HEK293 (cell line): ENCODE measurements around the gene C1orf216.

Experiments used
- CTCF ChIA-PET: fragments of 350-600 bp; formaldehyde crosslinking; extraction: SDS; loops from one replicate; lab custom pipeline; 2021; ENCODE audit warnings: antibody characterized with exemption; lab: Yijun Ruan, JAX
- POLR2A ChIA-PET: fragments of 300-600 bp; formaldehyde crosslinking; extraction: SDS; loops from one replicate; lab custom pipeline; 2020; ENCODE audit warnings: antibody characterized with exemption, inconsistent platforms; lab: Yijun Ruan, JAX
- H3K27ac ChIP-seq: fragments of 200-500 bp; sonication (Bioruptor generic); 2 replicates; pipeline ENCODE4 v1.5.1; 2014; ENCODE audit warnings: low read depth, low read length, control low read depth, inconsistent platforms; ENCODE audit errors: extremely low read depth
- H3K36me3 ChIP-seq, 2 experiments: fragments of 200-500 bp in 1 of 2; sonication (Bioruptor generic) in 1 of 2; 1 replicate in 1 of 2; 2 replicates in 1 of 2; pipeline ENCODE4 v1.5.1; 2014 to 2017; ENCODE audit warnings: inconsistent platforms in 2 of 2, low read length in 2 of 2; ENCODE audit not compliant: control insufficient read depth in 2 of 2, insufficient read depth in 1 of 2
- H3K4me1 ChIP-seq: fragments of 200-500 bp; sonication (Bioruptor generic); 2 replicates; pipeline ENCODE4 v1.5.1; 2014; ENCODE audit warnings: mild to moderate bottlenecking, low read length, inconsistent platforms; ENCODE audit not compliant: control insufficient read depth, insufficient read depth
- H3K4me3 ChIP-seq: 2 replicates; pipeline ENCODE4 v1.5.1; 2011; ENCODE audit warnings: low read depth, mild to moderate bottlenecking, control low read depth, low read length, moderate library complexity
- H3K9me3 ChIP-seq: fragments of 200-500 bp; sonication (Bioruptor generic); 2 replicates; pipeline ENCODE4 v1.5.1; 2014; ENCODE audit warnings: low read depth, low read length, inconsistent platforms; ENCODE audit not compliant: control insufficient read depth, insufficient read depth
- BCL11B ChIP-seq: fragments of 450-650 bp; formaldehyde crosslinking; IDR thresholded peaks from 2 replicates; pipeline ENCODE4 v1.5.1; 2016; ENCODE audit warnings: low read depth, missing biosample characterization, missing genetic modification characterization
- GLI2 ChIP-seq: fragments of 450-650 bp; formaldehyde crosslinking; IDR thresholded peaks from 2 replicates; pipeline ENCODE4; 2017; ENCODE audit warnings: missing biosample characterization, missing genetic modification characterization, low read depth, borderline replicate concordance
- GLIS1 ChIP-seq: fragments of 450-650 bp; formaldehyde crosslinking; IDR thresholded peaks from 2 replicates; pipeline ENCODE4 v1.5.1; 2016; ENCODE audit warnings: missing biosample characterization, missing genetic modification characterization
- GLIS2 ChIP-seq: fragments of 450-650 bp; formaldehyde crosslinking; IDR thresholded peaks from 2 replicates; pipeline ENCODE4 v1.5.1; 2016; ENCODE audit warnings: missing biosample characterization, missing genetic modification characterization
- IKZF3 ChIP-seq: fragments of 450-650 bp; IDR thresholded peaks from 2 replicates; pipeline ENCODE4 v1.5.0; 2018; ENCODE audit warnings: missing biosample characterization, mild to moderate bottlenecking, missing genetic modification characterization, moderate library complexity
- KLF7 ChIP-seq: fragments of 450-650 bp; formaldehyde crosslinking; IDR thresholded peaks from 2 replicates; pipeline ENCODE4 v1.5.1; 2016; ENCODE audit warnings: missing biosample characterization, missing genetic modification characterization, borderline replicate concordance
- OSR2 ChIP-seq: fragments of 450-650 bp; formaldehyde crosslinking; IDR thresholded peaks from 2 replicates; pipeline ENCODE4 v1.5.1; 2016; ENCODE audit warnings: missing biosample characterization, missing genetic modification characterization
- PRDM10 ChIP-seq: fragments of 450-650 bp; formaldehyde crosslinking; IDR thresholded peaks from 2 replicates; pipeline ENCODE4 v1.5.1; 2016; ENCODE audit warnings: missing biosample characterization, missing genetic modification characterization
- SP7 ChIP-seq: fragments of 450-650 bp; formaldehyde crosslinking; IDR thresholded peaks from 2 replicates; pipeline ENCODE4 v1.5.1; 2016; ENCODE audit warnings: missing biosample characterization, missing genetic modification characterization
- WT1 ChIP-seq: fragments of 450-650 bp; formaldehyde crosslinking; IDR thresholded peaks from 2 replicates; pipeline ENCODE4 v1.5.1; 2016; ENCODE audit warnings: missing biosample characterization, missing genetic modification characterization
- ZBTB20 ChIP-seq: fragments of 450-650 bp; formaldehyde crosslinking; IDR thresholded peaks from 2 replicates; pipeline ENCODE4 v1.5.1; 2016; ENCODE audit warnings: missing biosample characterization, missing genetic modification characterization
- ZFHX2 ChIP-seq: fragments of 450-650 bp; formaldehyde crosslinking; conservative IDR thresholded peaks from 2 replicates; pipeline ENCODE4 v1.5.1; 2016; ENCODE audit warnings: missing biosample characterization, missing genetic modification characterization
- ZFP3 ChIP-seq: fragments of 450-650 bp; formaldehyde crosslinking; IDR thresholded peaks from 2 replicates; pipeline ENCODE4 v1.5.1; 2016; ENCODE audit warnings: low read depth, missing biosample characterization, missing genetic modification characterization
- ZFP69B ChIP-seq: fragments of 450-650 bp; formaldehyde crosslinking; IDR thresholded peaks from 2 replicates; pipeline ENCODE4 v1.5.1; 2016; ENCODE audit warnings: missing biosample characterization, missing genetic modification characterization
- ZIC2 ChIP-seq: fragments of 450-650 bp; formaldehyde crosslinking; IDR thresholded peaks from 2 replicates; pipeline ENCODE4 v1.5.1; 2016; ENCODE audit warnings: missing biosample characterization, missing genetic modification characterization
- ZNF169 ChIP-seq: fragments of 450-650 bp; formaldehyde crosslinking; IDR thresholded peaks from 2 replicates; pipeline ENCODE4 v1.5.1; 2016; ENCODE audit warnings: missing biosample characterization, missing genetic modification characterization
- ZNF175 ChIP-seq: fragments of 450-650 bp; formaldehyde crosslinking; IDR thresholded peaks from 2 replicates; pipeline ENCODE4 v1.5.1; 2016; ENCODE audit warnings: missing biosample characterization, missing genetic modification characterization
- ZNF18 ChIP-seq: fragments of 450-650 bp; formaldehyde crosslinking; IDR thresholded peaks from 2 replicates; pipeline ENCODE4 v1.5.1; 2016; ENCODE audit warnings: missing biosample characterization, missing genetic modification characterization
- ZNF292 ChIP-seq: fragments of 450-650 bp; formaldehyde crosslinking; IDR thresholded peaks from 2 replicates; pipeline ENCODE4 v1.5.1; 2016; ENCODE audit warnings: low read depth, missing biosample characterization, missing genetic modification characterization, borderline replicate concordance
- ZNF335 ChIP-seq: fragments of 450-650 bp; formaldehyde crosslinking; conservative IDR thresholded peaks from 2 replicates; pipeline ENCODE4 v1.5.1; 2016; ENCODE audit warnings: missing biosample characterization, missing genetic modification characterization
- ZNF394 ChIP-seq: fragments of 450-650 bp; formaldehyde crosslinking; IDR thresholded peaks from 2 replicates; pipeline ENCODE4 v1.5.1; 2016; ENCODE audit warnings: missing biosample characterization, missing genetic modification characterization, mild to moderate bottlenecking, moderate library complexity, borderline replicate concordance
- ZNF423 ChIP-seq: fragments of 450-650 bp; formaldehyde crosslinking; IDR thresholded peaks from 2 replicates; pipeline ENCODE4 v1.5.1; 2016; ENCODE audit warnings: missing biosample characterization, missing genetic modification characterization
- ZNF433 ChIP-seq: fragments of 450-650 bp; formaldehyde crosslinking; IDR thresholded peaks from 2 replicates; pipeline ENCODE4 v1.5.1; 2016; ENCODE audit warnings: missing biosample characterization, missing genetic modification characterization, low read depth
- ZNF518A ChIP-seq: fragments of 450-650 bp; formaldehyde crosslinking; conservative IDR thresholded peaks from 2 replicates; pipeline ENCODE4 v1.5.1; 2016; ENCODE audit warnings: low read depth, missing biosample characterization, missing genetic modification characterization
- ZNF629 ChIP-seq: fragments of 450-650 bp; formaldehyde crosslinking; IDR thresholded peaks from 2 replicates; pipeline ENCODE4 v1.5.1; 2017; ENCODE audit warnings: missing biosample characterization, missing genetic modification characterization
- ZNF654 ChIP-seq: fragments of 450-650 bp; formaldehyde crosslinking; IDR thresholded peaks from 2 replicates; pipeline ENCODE4 v1.5.1; 2016; ENCODE audit warnings: low read depth, missing biosample characterization, missing genetic modification characterization
- ZSCAN23 ChIP-seq: fragments of 450-650 bp; formaldehyde crosslinking; IDR thresholded peaks from 2 replicates; pipeline ENCODE4 v1.5.1; 2016; ENCODE audit warnings: missing biosample characterization, missing genetic modification characterization
- ZSCAN30 ChIP-seq: fragments of 450-650 bp; IDR thresholded peaks from 2 replicates; pipeline ENCODE4 v1.5.1; 2018; ENCODE audit warnings: missing biosample characterization, mild to moderate bottlenecking, missing genetic modification characterization, moderate library complexity

C1orf216 gene

GRCh38 chr1:35691571-35692220 is 27.0 kb downstream of the C1orf216 start (continued):
- peak; percentile 93 for TF ChIP-seq ZNF518A (tag by site-specific recombination)
- no peak for TF ChIP-seq ZSCAN23
- peak; percentile 92 for TF ChIP-seq ZNF433 (tag by site-specific recombination)
- peak; percentile 10; the same call in 1 of the 2 replicates for TF ChIP-seq ZFP3
- no peak for TF ChIP-seq ZBTB20 (tag by site-specific recombination)

GRCh38 chr1:35691080-35691479 is 27.6 kb downstream of the C1orf216 start:
- no peaks in the 10 kb centered on the region for H3K4me1 ChIP-seq
- no peak overlapping the region for H3K4me3 ChIP-seq
- no peaks in the 10 kb centered on the region; a peak in 1 of 3 replicates for H3K36me3 ChIP-seq
- ChIA-PET CTCF (interaction anchor here (0.7 to 1.1 kb wide), 4 partner anchors 20 to 358 kb away, joined by 3 to 4 read pairs (median 3); no protein-coding TSS in a partner anchor), POLR2A (no interaction called here)
- no peaks in the 10 kb centered on the region for H3K9me3 ChIP-seq
- no peak overlapping the region for H3K27ac ChIP-seq
- no peak for TF ChIP-seq ZNF169 (tag by site-specific recombination)
- TF ChIP-seq ZNF654 (tag by site-specific recombination) = no peak
- 0 out of 2 replicates have a peak, but pooled peaks have one; percentile 38 for TF ChIP-seq IKZF3 (tag by site-specific recombination)
- no peak for TF ChIP-seq GLI2 (tag by site-specific recombination)
- peak; percentile 98 for TF ChIP-seq ZFHX2
- TF ChIP-seq ZNF292 = no peak
- TF ChIP-seq BCL11B (tag by site-specific recombination) = 0 out of 2 replicates have a peak, but pooled peaks have one; percentile 55
- peak; percentile 68; the same call in 1 of the 2 replicates for TF ChIP-seq OSR2
- no peak for TF ChIP-seq ZNF175 (tag by site-specific recombination)
- no peak for TF ChIP-seq ZFP69B
- TF ChIP-seq ZNF423 = peak; percentile 96
- TF ChIP-seq ZNF394 (tag by site-specific recombination) = no peak
- peak; percentile 77 for TF ChIP-seq GLIS1 (tag by site-specific recombination)
- TF ChIP-seq ZIC2 (tag by site-specific recombination) = peak; percentile 97
- peak; percentile 25; the same call in 1 of the 2 replicates for TF ChIP-seq GLIS2 (tag by site-specific recombination)
- TF ChIP-seq ZNF629 (tag by site-specific recombination) = no peak
- TF ChIP-seq SP7 (tag by site-specific recombination) = peak; percentile 39; the same call in 1 of the 2 replicates
- TF ChIP-seq ZNF18 (tag by site-specific recombination) = peak; percentile 48; the same call in 1 of the 2 replicates
- no peak for TF ChIP-seq WT1 (tag by site-specific recombination)
- TF ChIP-seq PRDM10 (tag by site-specific recombination) = no peak
- TF ChIP-seq ZNF335 (tag by site-specific recombination) = peak; percentile 58; the same call in 1 of the 2 replicates
- TF ChIP-seq ZSCAN30 (tag by site-specific recombination) = no peak
- no peak for TF ChIP-seq KLF7 (tag by site-specific recombination)
